LHCN-M2 (cell line): ENCODE measurements around the gene KCNT1. TPM values are rescaled to one million over a fixed set of nuclear protein-coding genes. Genes with fewer than 3 reads are reported as not detected.

Experiments used
- total RNA-seq: library from RNA; depleted of rRNA; stranded (reverse); fragments of >200 nt; gene quantifications from 2 replicates; pipeline ENCODE4 v1.2.3, GENCODE V29; 2014; rRNA removed

KCNT1 gene
- total RNA-seq, 1 experiment from 2014 or later = not detected

Other genes with a start within 250 kb of the KCNT1 start
- gene PPP1R26, start 222.4 kb upstream of the KCNT1 start, total RNA-seq = 8.1 and 9.2 TPM in 2 replicates
- 52.3 and 54.2 TPM in 2 replicates for gene MRPS2, start 201.5 kb upstream of the KCNT1 start, total RNA-seq
- gene LCN1, start 180.7 kb upstream of the KCNT1 start, total RNA-seq = not detected in 2 replicates
- gene OBP2A, start 156.1 kb upstream of the KCNT1 start, total RNA-seq = not detected in 2 replicates
- gene PAEP, start 140.4 kb upstream of the KCNT1 start, total RNA-seq = not detected in 2 replicates
- gene GLT6D1, start 62.6 kb upstream of the KCNT1 start, total RNA-seq = not detected in 2 replicates
- not detected in 2 replicates for gene LCN9, start 38.9 kb upstream of the KCNT1 start, total RNA-seq
- gene SOHLH1, start 2.7 kb upstream of the KCNT1 start, total RNA-seq = not detected in 2 replicates
- 30.1 and 32.0 TPM in 2 replicates for gene CAMSAP1, start 205.4 kb downstream of the KCNT1 start, total RNA-seq